Frontal cortex (tissue), 4 donors: ENCODE measurements around the gene PTPRQ. TPM values are rescaled to one million over a fixed set of nuclear protein-coding genes. Genes with fewer than 3 reads are reported as not detected.

ENCODE experiments used
- DNase-seq, 2 donors: peaks; one replicate each; pipeline ENCODE4 v3.0.0; 2012; ENCODE audit warnings: low spot score in 2 of 2
- FAIRE-seq: peaks from 2 replicates; lab custom pipeline; 2012; peaks lifted over from hg19 to GRCh38; lab: Jason Lieb, UNC
- total RNA-seq: library from RNA; depleted of rRNA; stranded (reverse); fragments of >200 nt; gene quantifications from one replicate; pipeline ENCODE4 v1.2.3, GENCODE V29; 2014
- donor health status: control.
- donor health status: control.
- donor health status: control.

PTPRQ gene
- total RNA-seq, 1 donor from 2014 or later: 0.82 TPM

GRCh38 chr12:80714846-80715245 is 270.8 kb downstream of the PTPRQ start:
- FAIRE-seq (no peak), DNase-seq (no peak)

GRCh38 chr12:80715713-80716249 is 271.7 kb downstream of the PTPRQ start:
- no peak for FAIRE-seq
- no peak for DNase-seq

GRCh38 chr12:80716696-80717469 is 272.8 kb downstream of the PTPRQ start, which contains the start of gene MYF5:
TSS of gene MYF5 (plus strand) at chr12:80716912. CDS start at chr12:80717064, 152 bp downstream.
- DNase-seq (no peak), FAIRE-seq (no peak)

GRCh38 chr12:80717856-80718255 is 273.8 kb downstream of the PTPRQ start:
- no peak for FAIRE-seq
- no peak for DNase-seq

GRCh38 chr12:80720516-80720915 is 276.5 kb downstream of the PTPRQ start:
- FAIRE-seq: no peak
- DNase-seq: no peak

- FAIRE-seq: no peak
These were observed 277.3 kb downstream of the PTPRQ start for GRCh38 chr12:80721326-80721725.

More at GRCh38 chr12:80721326-80721725, 277.3 kb downstream of the PTPRQ start:
- no peak for DNase-seq
